Stimulated activated CD4-positive, alpha-beta T cell treated with anti-CD3 and anti-CD28 coated beads, TNF-alpha, amount 100 ng/mL, for 48 hours (primary cell): Measurements from ENCODE around the gene EMP3.
"Not testable (repeated sequence)": the region's sequence is repeated elsewhere in the genome, so short reads cannot be mapped to it uniquely, and the experiment has no call there.

Experiments used
- DNase-seq, 3 donors: peaks; one replicate each; pipeline ENCODE4 v3.0.0-alpha.2; 2020; ENCODE audit warnings: low read depth in 3 of 3

Gene EMP3, protein sequence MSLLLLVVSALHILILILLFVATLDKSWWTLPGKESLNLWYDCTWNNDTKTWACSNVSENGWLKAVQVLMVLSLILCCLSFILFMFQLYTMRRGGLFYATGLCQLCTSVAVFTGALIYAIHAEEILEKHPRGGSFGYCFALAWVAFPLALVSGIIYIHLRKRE

DNA sequence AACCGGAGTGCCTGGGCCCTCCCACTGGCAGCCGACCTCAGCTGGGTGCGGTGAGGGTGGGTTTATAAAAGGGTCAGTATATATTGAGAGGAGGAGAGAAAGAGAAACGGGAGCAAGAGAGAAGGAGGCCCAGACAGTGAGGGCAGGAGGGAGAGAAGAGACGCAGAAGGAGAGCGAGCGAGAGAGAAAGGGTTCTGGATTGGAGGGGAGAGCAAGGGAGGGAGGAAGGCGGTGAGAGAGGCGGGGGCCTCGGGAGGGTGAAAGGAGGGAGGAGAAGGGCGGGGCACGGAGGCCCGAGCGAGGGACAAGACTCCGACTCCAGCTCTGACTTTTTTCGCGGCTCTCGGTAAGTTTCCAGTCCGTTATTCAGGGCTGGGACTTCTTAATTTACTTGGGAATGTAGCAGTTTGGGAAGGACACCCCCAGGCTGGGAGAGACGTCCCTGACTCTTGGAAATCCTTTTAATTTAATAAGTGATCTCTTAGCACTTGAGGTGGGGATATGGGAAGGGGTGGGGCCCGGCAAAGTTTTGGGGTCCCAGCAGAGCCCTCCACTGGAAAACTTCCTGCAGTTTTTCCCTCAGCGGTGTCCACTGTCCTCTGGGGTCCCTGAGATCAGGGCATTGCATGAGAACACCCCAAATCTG is at the start of gene EMP3:
TSS of gene EMP3 (plus strand) at position 288 of the 646 bp plus-strand sequence. CDS start 1,293 bp downstream, outside the sequence.
- DNase-seq = peak; percentile 77 to 87 (median 78)

DNA sequence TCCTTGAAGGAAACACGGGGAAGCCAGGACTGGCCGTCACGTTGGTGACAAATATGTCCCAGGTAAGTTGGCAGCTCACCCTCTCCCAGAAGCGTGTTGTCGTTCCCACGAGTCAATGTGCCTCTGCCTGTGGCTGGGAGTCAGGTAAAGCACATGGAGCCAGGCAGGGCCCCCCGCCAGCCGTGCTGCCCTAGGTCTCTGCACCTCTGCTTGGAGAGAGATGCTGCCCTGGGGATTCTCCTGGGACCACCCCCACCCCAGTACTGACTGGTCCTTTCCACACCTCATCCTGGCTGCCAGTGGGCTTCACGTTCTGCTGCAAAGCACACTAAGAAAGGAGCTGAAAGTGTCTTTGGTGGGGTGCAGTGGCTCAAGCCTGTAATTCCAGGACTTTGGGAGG is 45.6 kb upstream of the EMP3 start:
- DNase-seq = no peak

DNA sequence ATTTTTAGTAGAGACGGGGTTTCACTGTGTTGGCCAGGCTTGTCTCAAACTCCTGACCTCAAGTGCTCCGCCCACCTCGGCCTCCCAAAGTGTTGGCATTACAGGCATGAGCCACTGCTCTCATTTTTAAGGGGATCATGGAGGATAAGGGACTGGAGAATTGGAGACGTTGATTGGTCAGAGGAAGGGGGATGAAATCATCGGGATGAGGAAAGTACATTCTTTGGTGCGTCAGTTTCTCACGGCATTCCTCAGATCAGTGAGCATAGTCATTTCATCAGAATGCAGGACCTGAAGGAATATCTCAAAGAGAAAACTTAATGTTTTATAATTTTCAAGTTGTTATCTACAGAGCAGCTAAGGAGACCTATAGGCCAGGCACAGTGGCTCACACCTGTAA is 41.4 kb upstream of the EMP3 start:
- no peak for DNase-seq

DNA sequence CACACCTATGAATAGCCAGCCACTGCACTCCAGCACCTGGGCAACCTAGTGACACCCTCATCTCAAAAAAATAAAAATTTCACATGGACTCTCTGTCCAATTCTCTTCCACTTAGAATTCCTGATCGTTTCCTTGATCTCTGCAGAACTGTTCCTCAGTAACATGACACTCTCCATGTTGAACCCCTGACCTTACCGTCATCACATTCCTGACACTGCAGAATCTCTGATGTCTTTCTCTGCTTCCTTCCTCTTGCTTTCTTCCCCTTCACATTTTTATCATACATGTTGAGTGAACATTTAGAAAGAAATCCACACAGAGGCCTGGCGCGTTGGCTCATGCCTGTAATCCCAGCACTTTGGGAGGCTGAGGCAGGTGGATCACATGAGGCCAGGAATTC is 40.5 kb upstream of the EMP3 start:
- DNase-seq = no peak

DNA sequence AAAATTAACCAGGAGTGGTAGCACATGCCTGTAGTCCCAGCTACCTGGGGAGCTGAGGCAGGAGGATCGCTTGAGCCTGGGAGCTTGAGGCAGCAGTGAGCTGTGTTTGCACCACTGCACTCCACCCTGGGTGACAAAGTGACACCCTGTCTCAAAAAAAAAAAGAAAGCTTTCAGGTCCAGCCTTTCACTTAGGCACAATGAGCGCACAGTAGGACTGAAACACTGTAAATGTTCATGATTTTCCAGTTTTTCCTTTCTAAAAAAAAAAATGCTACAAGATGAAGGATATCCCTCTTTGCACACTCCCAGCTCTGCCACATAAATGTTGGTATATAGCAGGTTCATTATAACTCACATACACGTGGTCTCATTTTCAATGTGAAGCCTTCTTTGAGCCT is 37.6 kb upstream of the EMP3 start:
- DNase-seq = no peak

DNA sequence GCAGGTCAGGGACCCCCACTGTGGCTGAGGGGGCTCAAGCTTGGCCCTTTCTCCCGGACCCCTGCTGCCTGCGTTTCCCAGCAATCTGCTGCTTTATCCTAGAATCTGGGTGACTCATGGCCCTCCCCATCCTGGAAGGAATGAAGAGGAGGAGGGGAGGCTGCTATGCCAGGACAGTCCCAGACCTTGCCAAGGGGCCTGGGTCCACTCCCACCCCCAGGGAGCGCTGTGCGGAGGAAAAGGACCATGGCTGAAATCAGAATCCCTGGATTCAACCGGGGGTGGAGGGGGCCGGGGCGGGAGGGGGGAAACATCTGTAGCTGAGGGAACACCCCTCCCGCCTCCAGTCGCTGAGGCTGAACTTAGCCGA is 35.0 kb upstream of the EMP3 start:
- DNase-seq = no peak

DNA sequence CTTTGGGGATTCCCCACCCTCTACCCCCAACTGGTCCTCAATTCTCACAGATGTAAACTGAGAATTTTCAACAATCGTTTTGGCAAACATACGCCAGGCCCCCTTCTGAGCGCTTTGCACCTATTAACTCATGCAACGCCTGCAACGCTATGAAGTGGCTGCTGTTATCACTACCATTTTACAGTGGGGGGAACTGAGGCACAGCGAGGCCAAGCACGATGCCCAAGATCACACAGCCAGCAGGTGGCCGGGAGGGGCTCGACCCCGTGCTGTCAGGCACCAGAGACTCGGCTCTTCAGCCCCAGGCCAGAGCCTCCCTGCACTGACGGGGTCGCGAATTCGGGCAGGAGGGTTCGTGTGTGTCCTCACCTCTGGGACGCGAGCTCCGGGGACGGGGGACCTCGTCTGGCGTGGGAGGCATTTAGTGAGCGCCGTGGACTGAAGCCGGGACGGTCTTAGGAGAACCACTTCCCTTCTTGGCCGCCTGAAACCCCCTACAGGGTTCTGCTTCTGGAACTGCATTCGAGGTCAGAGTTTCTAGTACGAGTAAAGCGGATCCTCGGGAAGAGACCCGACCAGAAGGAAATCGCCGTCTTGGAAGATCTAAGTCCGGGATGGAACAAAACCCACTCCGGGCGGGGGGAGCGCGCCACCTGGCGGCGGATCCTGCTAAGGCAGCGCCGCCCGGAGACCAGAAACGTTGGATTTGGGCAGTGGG is 34.4 kb upstream of the EMP3 start:
- DNase-seq = peak in 2 of 3 donors; percentile 47 to 58

DNA sequence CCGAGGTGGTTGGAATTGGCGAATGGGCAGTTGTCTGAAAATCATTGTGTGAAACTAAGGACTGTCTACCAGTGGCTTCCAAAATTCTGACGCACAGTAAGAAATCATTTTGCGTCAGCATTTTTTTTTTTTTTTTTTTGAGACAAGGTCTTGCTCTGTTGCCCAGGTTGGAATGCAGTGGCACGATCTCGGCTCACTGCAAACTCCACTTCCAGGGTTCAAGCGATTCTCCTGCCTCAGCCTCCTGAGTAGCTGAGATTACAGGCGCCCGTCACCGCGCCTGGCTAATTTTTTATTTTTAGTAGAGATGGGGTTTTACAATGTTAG is 33.9 kb upstream of the EMP3 start:
- not testable (repeated sequence) for DNase-seq

DNA sequence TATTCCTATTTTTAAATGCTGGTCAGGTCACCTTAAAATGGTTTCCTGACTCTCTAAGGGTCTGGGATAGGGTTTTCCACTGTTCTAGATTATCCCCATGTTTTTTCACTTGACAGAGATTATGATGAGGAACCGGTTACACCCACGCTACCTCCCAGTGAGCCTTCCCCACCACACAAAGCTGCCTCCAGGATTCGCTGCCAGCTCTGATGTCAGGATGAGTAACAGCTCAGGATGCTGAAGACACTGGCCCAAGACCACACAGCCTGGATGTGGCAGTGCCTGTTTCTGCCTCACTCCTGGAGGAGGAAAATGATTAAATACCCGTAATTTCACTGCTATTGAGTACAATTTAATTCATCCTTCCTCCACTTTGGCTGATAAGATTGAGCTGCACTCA is 32.6 kb upstream of the EMP3 start:
- DNase-seq = no peak

DNA sequence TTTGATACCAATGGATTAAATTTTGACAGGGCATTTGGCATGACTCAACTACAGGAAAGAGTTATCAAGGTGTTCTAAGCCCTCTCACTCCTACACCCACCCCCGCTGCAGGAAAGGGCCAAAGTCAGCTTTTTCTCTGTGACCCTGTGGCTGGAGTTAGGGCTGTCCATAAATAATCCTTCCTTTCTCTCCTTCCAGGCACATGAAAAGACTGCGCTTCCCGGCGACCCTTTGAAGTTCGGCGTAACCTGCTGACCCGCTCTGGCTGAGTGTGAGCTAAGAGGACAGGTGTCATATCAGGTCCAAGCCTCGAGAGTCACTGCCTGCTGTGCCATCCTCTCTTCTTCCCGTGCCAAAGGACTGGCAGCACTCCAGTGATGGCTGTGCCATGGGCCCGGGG is 29.9 kb upstream of the EMP3 start:
- no peak for DNase-seq

DNA sequence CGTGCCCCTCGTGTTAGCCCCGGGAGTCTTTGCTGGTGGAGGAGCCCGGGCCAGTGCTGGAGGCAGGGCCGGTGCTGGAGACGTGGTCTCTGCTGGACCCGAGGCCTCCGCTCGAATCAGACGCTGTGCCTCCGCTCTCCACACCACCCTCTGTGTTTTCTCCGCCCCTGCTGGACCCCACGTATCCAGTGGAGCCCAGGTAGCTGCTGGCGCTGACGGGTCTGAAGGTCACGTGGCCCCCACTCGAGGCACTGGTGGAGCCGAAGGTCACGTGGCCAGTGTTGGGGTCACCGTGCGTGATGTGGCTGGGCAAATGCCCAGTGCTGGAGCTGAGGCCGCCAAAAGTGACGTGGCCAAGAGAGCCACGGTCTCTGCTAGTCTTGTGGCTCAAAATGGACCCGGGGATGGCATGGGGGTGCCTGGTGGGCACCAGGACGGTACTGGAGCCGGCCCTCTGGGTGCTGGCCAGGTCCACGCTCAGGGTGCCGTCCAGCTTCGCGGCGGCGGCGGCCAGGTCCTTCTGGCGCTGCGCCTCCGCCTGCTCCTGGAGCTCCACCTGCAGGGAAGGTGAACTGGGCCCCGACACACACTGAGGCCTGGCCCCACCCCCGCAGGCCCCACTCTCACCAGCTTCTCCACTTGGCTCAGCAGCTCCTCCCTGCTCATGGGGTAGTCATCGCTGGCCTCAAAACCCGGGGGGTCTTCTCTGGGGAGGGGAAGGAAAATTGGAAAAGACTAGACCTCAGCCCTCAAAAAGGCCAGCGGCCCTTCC is 28.2 kb upstream of the EMP3 start:
- DNase-seq = no peak

DNA sequence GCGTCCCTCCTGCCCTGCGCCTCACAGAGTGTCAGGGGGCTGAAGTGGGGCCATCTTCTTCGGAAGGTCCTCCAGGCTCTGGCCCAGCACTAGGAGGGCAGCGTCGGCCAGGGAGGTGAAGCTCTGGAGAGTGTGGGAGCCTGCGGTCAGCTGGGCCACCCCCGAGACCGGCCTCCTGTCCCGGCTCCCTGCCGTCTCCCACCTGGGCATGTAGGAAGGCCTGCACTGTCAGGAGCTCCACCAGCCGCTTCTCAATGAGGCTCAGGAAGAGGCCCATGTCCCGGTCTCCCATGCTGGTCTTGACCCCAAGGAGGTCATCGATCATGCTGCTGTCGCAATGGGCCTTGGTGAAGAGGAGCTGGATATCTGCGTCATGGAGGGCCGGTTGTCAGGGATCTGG is 27.4 kb upstream of the EMP3 start:
- no peak for DNase-seq

DNA sequence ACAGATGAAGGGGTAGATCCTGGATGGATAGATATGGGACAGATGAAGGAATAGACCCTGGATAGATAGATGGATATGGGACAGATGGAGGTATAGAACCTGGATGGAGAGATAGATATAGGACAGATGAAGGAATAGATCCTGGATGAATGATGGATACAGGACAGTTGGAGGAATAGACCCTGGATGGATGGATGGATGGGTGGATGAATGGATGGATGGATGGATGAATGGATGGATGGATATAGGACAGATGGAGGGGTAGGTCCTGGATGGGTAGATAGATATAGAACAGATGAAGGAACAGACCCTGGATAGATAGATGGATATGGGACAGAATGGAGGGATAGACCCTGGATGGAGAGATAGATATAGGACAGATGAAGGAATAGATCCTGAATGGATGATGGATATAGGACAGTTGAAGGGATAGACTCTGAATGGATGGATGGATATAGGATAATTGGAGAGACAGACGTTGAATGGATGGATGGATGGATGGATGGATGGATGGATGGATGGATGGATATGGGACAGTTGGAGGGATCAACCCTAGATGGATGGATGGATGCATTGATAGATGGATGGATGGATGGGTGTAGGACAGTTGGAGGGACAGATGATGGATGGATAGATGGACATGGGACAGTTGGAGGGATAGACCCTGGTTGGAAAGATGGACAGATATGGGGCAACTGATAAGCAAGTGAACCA is 23.3 kb upstream of the EMP3 start:
- DNase-seq = no peak

DNA sequence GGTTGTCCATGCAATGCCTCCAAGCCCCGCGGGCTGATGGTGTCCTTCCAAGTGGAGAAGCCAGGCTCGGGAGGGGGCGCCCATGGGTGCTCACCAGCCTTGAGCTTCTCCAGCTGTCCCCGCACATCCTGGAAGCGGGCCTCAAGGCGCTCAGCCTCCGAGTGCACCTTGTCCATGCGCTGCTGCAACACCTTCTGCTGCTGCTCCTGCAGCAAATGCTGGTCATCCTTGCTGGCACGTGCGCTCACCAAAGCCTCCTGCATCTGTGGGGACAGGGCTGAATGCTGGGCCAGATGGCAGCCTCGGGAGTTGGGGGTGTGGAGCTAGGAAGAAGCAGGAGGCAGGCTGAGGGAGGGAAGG is 22.8 kb upstream of the EMP3 start:
- no peak for DNase-seq

DNA sequence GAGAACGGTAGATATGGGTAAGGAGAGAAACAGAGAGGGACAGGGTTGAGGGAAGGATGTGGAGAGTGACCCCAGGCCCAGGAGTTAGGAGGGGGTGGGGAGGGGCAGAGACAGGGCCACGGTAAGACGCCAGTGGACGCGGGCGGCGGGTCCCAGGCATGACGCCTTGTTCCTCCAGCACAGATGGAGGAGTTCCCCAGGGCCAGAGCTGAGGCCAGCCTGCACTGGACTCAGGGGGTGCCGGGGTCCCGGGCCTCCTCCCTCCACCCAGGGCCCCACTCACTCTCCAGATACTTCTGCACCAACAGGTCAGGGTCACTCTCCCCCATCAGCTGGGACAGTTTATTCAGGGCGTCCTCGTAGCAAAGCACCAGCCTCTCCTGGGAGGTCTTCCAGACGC is 22.0 kb upstream of the EMP3 start:
- no peak for DNase-seq

DNA sequence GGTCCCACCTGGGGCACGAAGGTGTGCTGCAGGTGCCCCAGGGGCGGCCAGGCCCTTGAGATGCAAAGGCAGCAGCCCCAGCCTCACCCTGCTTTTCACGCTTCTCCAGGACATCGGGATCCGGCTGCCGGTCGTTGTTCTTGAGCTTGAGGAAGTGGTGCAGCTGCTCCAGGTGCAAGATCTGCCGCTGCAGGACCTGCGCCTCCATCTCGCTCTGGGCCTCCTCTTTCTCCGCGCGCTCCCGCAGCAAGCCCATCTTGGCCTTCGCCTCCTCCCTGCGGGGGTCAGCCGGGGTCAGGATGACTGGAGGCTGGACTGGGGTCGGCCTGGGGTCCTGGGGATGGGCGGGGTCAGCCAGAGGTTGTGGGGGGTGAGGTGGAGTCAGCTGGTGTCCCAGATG is 21.5 kb upstream of the EMP3 start:
- no peak for DNase-seq

DNA sequence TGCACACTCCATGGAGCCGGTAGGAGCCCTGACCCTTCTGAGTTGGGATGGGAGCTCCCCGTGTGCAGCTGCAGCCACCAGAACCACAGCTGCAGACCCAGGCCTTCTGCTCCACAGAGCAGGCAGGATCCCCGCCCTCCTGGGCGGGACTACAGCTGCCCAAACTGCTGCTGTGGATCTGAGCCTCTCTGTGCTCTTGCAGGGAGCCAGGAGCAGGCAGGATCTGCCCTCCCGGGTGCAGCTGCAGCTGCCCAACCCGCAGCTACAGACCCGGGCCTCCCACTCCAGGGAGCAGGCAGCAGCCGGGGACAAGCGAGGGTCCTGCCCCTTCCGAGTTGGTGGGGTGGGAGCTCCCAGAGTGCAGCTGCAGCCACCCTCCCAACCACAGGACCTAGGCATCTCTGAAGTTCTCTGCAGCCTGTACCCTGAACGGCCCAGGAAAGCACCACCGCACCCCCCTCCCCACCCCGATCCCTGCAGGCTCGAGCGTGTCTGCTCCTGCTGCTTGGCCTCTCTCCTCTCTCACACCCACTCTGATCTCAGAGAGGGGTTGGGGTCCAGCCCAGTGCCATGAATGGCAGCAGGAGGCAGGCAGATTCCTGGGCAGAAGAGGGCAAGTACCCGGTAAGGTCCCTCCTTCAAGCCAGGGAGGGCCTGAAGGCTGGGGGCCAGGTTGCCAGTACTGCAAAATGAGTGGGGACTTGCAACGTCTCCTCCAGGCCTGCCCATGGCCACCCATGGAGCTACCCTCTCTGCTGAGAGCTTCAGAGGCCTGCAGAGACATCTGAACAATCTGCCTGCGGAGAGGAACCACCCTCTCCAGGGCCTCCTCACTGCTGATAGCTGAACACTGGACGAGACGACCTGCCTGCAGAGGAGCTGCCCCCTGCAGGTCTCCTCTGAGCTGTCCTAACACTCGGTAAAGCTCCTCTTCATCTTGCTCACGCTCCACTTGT is 16.4 kb upstream of the EMP3 start:
- no peak for DNase-seq

DNA sequence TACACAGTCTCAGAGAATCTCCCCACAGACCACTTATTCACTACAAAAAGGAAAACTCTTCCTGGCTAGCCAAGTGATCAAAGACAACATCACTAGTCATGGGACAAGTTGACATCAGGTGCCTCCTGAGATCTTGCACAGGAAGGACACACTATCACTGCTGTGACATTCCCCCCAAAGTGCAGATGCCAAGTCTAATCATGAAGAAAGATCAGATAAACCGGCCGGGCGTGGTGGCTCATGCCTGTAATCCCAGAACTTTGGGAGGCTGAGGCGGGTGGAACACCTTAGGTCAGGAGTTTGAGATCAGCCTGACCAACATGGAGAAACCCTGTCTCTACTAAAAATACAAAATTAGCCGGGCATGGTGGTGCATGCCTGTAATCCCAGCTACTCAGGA is 15.6 kb upstream of the EMP3 start:
- not testable (repeated sequence) for DNase-seq

DNA sequence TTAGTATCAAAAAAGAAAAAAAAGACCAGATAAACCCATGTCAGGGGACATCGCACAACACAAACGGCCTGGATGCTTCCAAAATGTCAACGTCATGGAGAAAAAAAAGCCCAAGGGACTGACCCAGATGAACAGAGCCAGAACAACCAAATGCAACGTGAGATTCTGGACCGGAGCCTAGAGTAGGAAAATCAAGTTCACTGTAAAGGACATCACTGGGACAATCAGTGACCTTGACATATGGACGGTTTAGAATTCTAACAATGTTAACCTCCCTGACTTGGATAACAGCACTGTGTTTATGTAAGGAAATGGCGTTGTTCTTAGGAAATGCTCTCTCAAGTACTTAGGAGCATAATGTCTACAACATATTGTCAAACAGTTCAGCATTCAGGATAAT is 15.1 kb upstream of the EMP3 start:
- DNase-seq = no peak

DNA sequence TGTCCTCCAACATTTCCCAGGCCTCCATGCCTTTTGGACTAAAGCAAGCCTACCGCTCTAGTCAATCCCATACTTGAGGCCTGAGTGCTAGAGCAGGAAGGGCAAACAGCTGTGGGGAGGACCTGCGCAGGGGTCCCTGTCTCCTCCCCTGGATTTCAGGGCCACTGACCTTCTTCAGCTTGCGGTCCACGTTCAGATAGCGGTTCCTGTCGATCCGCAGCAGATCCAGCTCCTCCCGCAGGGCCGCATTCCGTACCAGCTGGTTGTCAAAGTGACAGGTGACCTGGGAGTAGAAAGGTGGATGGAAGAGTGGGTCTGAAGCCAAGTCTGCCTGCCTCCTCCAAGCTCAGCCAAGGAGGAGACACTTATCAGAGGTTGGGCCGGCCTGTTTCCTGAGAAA is 14.0 kb upstream of the EMP3 start:
- DNase-seq = no peak

DNA sequence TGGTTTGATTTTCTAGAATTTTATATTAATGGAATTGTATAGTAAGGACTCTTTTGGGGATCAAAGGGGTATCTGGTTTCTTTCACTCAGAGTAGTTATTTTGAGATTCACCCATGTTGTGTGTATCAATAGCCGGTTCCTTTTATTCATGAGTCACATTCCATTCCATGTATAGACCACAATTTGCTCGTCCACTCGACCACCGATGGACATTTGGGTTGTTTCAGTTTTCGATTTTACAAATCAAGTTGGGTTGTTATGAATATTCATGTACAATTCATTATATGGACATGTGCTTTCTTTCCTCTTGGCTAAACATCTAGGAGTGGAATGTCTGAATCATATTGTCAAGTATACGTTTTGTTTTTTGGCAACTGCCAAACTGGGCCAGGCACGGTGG is 9.6 kb upstream of the EMP3 start:
- no peak for DNase-seq
